Activated T-helper 1 cell treated with anti-CD3 and anti-CD28 coated beads, Interleukin-12 subunit alpha, Interleukin-12 subunit beta, Interleukin-2, Interleukin-4 antibody, amounts not matched to agents 30 ng/mL and 10 ng/mL and 1 ng/mL, durations not matched to agents 14 hours and 24 hours and 36 hours (primary cell): Measurements from ENCODE around the gene GLIS1. TPM values are rescaled to one million over a fixed set of nuclear protein-coding genes. Genes with fewer than 3 reads are reported as not detected.

ENCODE experiments used
- DNase-seq: peaks from one replicate; pipeline ENCODE4 v3.0.0; 2021; ENCODE audit warnings: low spot score
- H3K27ac Mint-ChIP-seq: one replicate; pipeline ENCODE4 v1.8.0; 2021; ENCODE audit warnings: mild to moderate bottlenecking, mixed read lengths
- H3K27me3 Mint-ChIP-seq: one replicate; pipeline ENCODE4 v1.8.0; 2022; ENCODE audit warnings: mild to moderate bottlenecking, moderate library complexity, mixed read lengths; ENCODE audit not compliant: insufficient read depth
- H3K36me3 Mint-ChIP-seq: one replicate; pipeline ENCODE4 v1.8.0; 2021; ENCODE audit warnings: low read depth, mixed read lengths
- H3K4me1 Mint-ChIP-seq: one replicate; pipeline ENCODE4 v1.8.0; 2021; ENCODE audit warnings: low read depth, mixed read lengths
- H3K4me3 Mint-ChIP-seq: one replicate; pipeline ENCODE4 v1.8.0; 2021; ENCODE audit warnings: mild to moderate bottlenecking, moderate library complexity, mixed read lengths
- H3K9me3 Mint-ChIP-seq: one replicate; pipeline ENCODE4 v1.8.0; 2021; ENCODE audit warnings: mixed read lengths
- intact Hi-C: fragments of 100-400 bp; cut with micrococcal nuclease; formaldehyde crosslinking; loops from one replicate; pipeline ENCODE4 v1.15.1; 2024
- total RNA-seq: library from RNA; stranded (reverse); gene quantifications from 2 replicates; pipeline ENCODE4 v1.2.3, GENCODE V29; 2022

GLIS1 gene
- total RNA-seq, 1 donor from 2014 or later = 0.05 TPM

GRCh38 chr1:53669621-53670191 lies 69.3 kb downstream of the GLIS1 start:
- no peaks in the 10 kb centered on the region for H3K4me1 Mint-ChIP-seq

GRCh38 chr1:53666566-53666965 lies 72.4 kb downstream of the GLIS1 start:
- Mint-ChIP-seq H3K4me1 (no peaks in the 10 kb centered on the region), H3K9me3 (no peaks in the 10 kb centered on the region), H3K27ac (no peak overlapping the region), H3K27me3 (peaks cover 4% of the 10 kb centered on the region), H3K36me3 (no peaks in the 10 kb centered on the region), H3K4me3 (no peak overlapping the region)
- no peak for DNase-seq
- intact Hi-C loops = no loop called here

More at GRCh38 chr1:53669621-53670191, 69.3 kb downstream of the GLIS1 start:
- Mint-ChIP-seq H3K9me3 (no peaks in the 10 kb centered on the region), H3K4me3 (no peak overlapping the region), H3K27ac (no peak overlapping the region), H3K27me3 (no peaks in the 10 kb centered on the region), H3K36me3 (no peaks in the 10 kb centered on the region)
- no peak for DNase-seq
- intact Hi-C loops = no loop called here

- H3K9me3 Mint-ChIP-seq = no peaks in the 10 kb centered on the region
- peaks cover 4% of the 10 kb centered on the region for H3K27me3 Mint-ChIP-seq
- H3K4me3 Mint-ChIP-seq = no peak overlapping the region
- no peak overlapping the region for H3K27ac Mint-ChIP-seq
- H3K36me3 Mint-ChIP-seq = no peaks in the 10 kb centered on the region
- intact Hi-C loops = no loop called here
- DNase-seq = no peak
- no peaks in the 10 kb centered on the region for H3K4me1 Mint-ChIP-seq
These were observed 73.0 kb downstream of the GLIS1 start for GRCh38 chr1:53665996-53666395.

- no peak overlapping the region for H3K4me3 Mint-ChIP-seq
- H3K9me3 Mint-ChIP-seq = no peaks in the 10 kb centered on the region
- no peaks in the 10 kb centered on the region for H3K4me1 Mint-ChIP-seq
- H3K27ac Mint-ChIP-seq = no peak overlapping the region
- H3K36me3 Mint-ChIP-seq = no peaks in the 10 kb centered on the region
- intact Hi-C loops = no loop called here
- DNase-seq = no peak
- H3K27me3 Mint-ChIP-seq = peaks cover 4% of the 10 kb centered on the region
These were observed 75.2 kb downstream of the GLIS1 start for GRCh38 chr1:53663529-53664300.

- Mint-ChIP-seq H3K4me1 (no peaks in the 10 kb centered on the region), H3K9me3 (no peaks in the 10 kb centered on the region), H3K27ac (no peak overlapping the region), H3K27me3 (peaks cover 5% of the 10 kb centered on the region), H3K4me3 (no peak overlapping the region), H3K36me3 (no peaks in the 10 kb centered on the region)
- no peak for DNase-seq
- intact Hi-C loops = no loop called here
These were observed 76.0 kb downstream of the GLIS1 start for GRCh38 chr1:53662951-53663350.

GRCh38 chr1:53662169-53662568 lies 76.8 kb downstream of the GLIS1 start:
- peaks cover 7% of the 10 kb centered on the region for H3K27me3 Mint-ChIP-seq
- no peaks in the 10 kb centered on the region for H3K4me1 Mint-ChIP-seq
- DNase-seq = no peak
- H3K9me3 Mint-ChIP-seq = no peaks in the 10 kb centered on the region
- no peaks in the 10 kb centered on the region for H3K36me3 Mint-ChIP-seq
- intact Hi-C loops = no loop called here
- no peak overlapping the region for H3K27ac Mint-ChIP-seq
- H3K4me3 Mint-ChIP-seq = no peak overlapping the region

- no peaks in the 10 kb centered on the region for H3K9me3 Mint-ChIP-seq
- H3K4me1 Mint-ChIP-seq = no peaks in the 10 kb centered on the region
- peaks cover 12% of the 10 kb centered on the region for H3K27me3 Mint-ChIP-seq
- H3K36me3 Mint-ChIP-seq = no peaks in the 10 kb centered on the region
- no peak overlapping the region for H3K4me3 Mint-ChIP-seq
- peak overlapping the region; percentile 41 for H3K27ac Mint-ChIP-seq
- no peak for DNase-seq
- intact Hi-C loops = no loop called here
These were observed 77.5 kb downstream of the GLIS1 start for GRCh38 chr1:53661496-53661895.

GRCh38 chr1:53660666-53661065 lies 78.3 kb downstream of the GLIS1 start:
- no peak overlapping the region for H3K4me3 Mint-ChIP-seq
- H3K9me3 Mint-ChIP-seq = no peaks in the 10 kb centered on the region
- DNase-seq = no peak
- intact Hi-C loops = no loop called here
- no peaks in the 10 kb centered on the region for H3K36me3 Mint-ChIP-seq
- H3K4me1 Mint-ChIP-seq = no peaks in the 10 kb centered on the region
- no peak overlapping the region for H3K27ac Mint-ChIP-seq
- peaks cover 15% of the 10 kb centered on the region for H3K27me3 Mint-ChIP-seq

GRCh38 chr1:53659436-53659835 lies 79.5 kb downstream of the GLIS1 start:
- Mint-ChIP-seq H3K27me3 (peaks cover 20% of the 10 kb centered on the region), H3K36me3 (no peaks in the 10 kb centered on the region), H3K4me1 (no peaks in the 10 kb centered on the region), H3K9me3 (no peaks in the 10 kb centered on the region), H3K4me3 (no peak overlapping the region), H3K27ac (no peak overlapping the region)
- intact Hi-C loops = no loop called here
- DNase-seq = no peak

- Mint-ChIP-seq H3K9me3 (no peaks in the 10 kb centered on the region), H3K36me3 (no peaks in the 10 kb centered on the region), H3K27ac (no peak overlapping the region), H3K4me1 (no peaks in the 10 kb centered on the region), H3K27me3 (peaks cover 16% of the 10 kb centered on the region), H3K4me3 (no peak overlapping the region)
- no peak for DNase-seq
- intact Hi-C loops = no loop called here
These were observed 80.3 kb downstream of the GLIS1 start for GRCh38 chr1:53658489-53659230.

GRCh38 chr1:53657891-53658396 lies 81.0 kb downstream of the GLIS1 start:
- intact Hi-C loops = no loop called here
- no peaks in the 10 kb centered on the region for H3K36me3 Mint-ChIP-seq
- DNase-seq = no peak
- H3K9me3 Mint-ChIP-seq = no peaks in the 10 kb centered on the region
- H3K4me1 Mint-ChIP-seq = no peaks in the 10 kb centered on the region
- H3K4me3 Mint-ChIP-seq = no peak overlapping the region
- H3K27me3 Mint-ChIP-seq = peaks cover 16% of the 10 kb centered on the region
- H3K27ac Mint-ChIP-seq = no peak overlapping the region

GRCh38 chr1:53657531-53657805 lies 81.5 kb downstream of the GLIS1 start:
- intact Hi-C loops = no loop called here
- DNase-seq = no peak
- Mint-ChIP-seq H3K4me3 (no peak overlapping the region), H3K9me3 (no peaks in the 10 kb centered on the region), H3K27me3 (peaks cover 16% of the 10 kb centered on the region), H3K4me1 (no peaks in the 10 kb centered on the region), H3K27ac (no peak overlapping the region), H3K36me3 (no peaks in the 10 kb centered on the region)
